NB4 (cell line): ENCODE data around the gene SETD6.
"Not testable (repeated sequence)": the region's sequence is repeated elsewhere in the genome, so short reads cannot be mapped to it uniquely, and the experiment has no call there.

Experiments
- MYC ChIP-seq: IDR thresholded peaks from 2 replicates; pipeline ENCODE4 v1.6.1; 2011; ENCODE audit warnings: low read depth, low read length
- POLR2A ChIP-seq: IDR thresholded peaks from 2 replicates; pipeline ENCODE4 v1.6.1; 2011; ENCODE audit warnings: mild to moderate bottlenecking; ENCODE audit not compliant: insufficient read length; ENCODE audit errors: extremely low read depth
- TF ChIP-seq, protein P1 (sequence below): IDR thresholded peaks from one replicate; pipeline ENCODE4 v1.5.1; 2012; ENCODE audit warnings: low read depth, low read length
- TF ChIP-seq, protein P2 (sequence below): IDR thresholded peaks from 2 replicates; pipeline ENCODE4 v1.6.1; 2011; ENCODE audit warnings: low read depth, low read length

DNA sequence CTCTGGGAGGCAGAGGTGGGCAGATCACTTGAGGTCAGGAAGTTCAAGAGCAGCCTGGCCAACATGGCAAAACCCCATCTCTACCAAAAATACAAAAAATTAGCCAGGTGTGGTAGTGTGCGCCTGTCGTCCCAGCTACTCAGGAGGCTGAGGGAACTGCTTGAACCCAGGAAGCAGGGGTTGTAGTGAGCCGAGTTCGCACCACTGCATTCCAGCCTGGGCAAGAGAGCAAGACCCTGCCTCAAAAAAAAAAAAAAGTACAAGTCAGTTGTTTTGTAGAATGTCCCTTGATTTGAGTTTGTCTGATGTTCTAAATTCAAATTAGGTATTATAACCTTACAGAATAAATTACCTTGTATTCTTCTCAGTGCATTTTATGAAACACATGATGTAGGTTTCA, 50.4 kb downstream of the SETD6 start:
- TF ChIP-seq, protein P1, sequence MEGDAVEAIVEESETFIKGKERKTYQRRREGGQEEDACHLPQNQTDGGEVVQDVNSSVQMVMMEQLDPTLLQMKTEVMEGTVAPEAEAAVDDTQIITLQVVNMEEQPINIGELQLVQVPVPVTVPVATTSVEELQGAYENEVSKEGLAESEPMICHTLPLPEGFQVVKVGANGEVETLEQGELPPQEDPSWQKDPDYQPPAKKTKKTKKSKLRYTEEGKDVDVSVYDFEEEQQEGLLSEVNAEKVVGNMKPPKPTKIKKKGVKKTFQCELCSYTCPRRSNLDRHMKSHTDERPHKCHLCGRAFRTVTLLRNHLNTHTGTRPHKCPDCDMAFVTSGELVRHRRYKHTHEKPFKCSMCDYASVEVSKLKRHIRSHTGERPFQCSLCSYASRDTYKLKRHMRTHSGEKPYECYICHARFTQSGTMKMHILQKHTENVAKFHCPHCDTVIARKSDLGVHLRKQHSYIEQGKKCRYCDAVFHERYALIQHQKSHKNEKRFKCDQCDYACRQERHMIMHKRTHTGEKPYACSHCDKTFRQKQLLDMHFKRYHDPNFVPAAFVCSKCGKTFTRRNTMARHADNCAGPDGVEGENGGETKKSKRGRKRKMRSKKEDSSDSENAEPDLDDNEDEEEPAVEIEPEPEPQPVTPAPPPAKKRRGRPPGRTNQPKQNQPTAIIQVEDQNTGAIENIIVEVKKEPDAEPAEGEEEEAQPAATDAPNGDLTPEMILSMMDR, result not testable (repeated sequence)
- not testable (repeated sequence) for TF ChIP-seq POLR2A, MYC
- TF ChIP-seq, protein P2, sequence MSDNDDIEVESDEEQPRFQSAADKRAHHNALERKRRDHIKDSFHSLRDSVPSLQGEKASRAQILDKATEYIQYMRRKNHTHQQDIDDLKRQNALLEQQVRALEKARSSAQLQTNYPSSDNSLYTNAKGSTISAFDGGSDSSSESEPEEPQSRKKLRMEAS, result not testable (repeated sequence)
